B cell (primary cell): ENCODE measurements around the gene YJU2.

Experiments
- EZH2 ChIP-seq: IDR thresholded peaks from 2 replicates; pipeline ENCODE4 v1.6.1; 2012; ENCODE audit warnings: borderline replicate concordance, low read depth, mild to moderate bottlenecking, moderate library complexity, low read length; ENCODE audit not compliant: insufficient read depth, poor library complexity, severe bottlenecking
- TF ChIP-seq, protein P1 (sequence below): fragments of 200-600 bp; IDR thresholded peaks from one replicate; pipeline ENCODE4 v1.8.0; 2022; ENCODE audit warnings: antibody characterized with exemption, mild to moderate bottlenecking

DNA sequence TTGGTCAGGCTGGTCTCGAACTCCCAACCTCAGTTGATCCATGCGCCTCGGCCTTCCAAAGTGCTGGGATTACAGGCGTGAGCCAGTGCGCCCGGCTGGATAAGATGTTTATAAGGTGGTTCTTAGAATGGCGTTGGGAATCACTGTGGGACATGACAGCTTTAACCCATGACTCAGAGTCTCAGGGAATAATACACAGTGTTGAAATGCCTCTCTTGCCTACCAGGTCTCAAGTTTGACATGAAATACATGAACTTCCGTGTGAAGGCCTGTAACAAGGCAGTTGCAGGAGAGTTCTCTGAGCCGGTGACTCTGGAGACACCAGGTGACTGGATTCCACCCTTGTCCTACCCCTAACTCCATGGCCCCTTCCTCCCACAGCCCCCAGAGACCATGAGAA lies 70.1 kb downstream of the YJU2 start:
- TF ChIP-seq, protein P1, sequence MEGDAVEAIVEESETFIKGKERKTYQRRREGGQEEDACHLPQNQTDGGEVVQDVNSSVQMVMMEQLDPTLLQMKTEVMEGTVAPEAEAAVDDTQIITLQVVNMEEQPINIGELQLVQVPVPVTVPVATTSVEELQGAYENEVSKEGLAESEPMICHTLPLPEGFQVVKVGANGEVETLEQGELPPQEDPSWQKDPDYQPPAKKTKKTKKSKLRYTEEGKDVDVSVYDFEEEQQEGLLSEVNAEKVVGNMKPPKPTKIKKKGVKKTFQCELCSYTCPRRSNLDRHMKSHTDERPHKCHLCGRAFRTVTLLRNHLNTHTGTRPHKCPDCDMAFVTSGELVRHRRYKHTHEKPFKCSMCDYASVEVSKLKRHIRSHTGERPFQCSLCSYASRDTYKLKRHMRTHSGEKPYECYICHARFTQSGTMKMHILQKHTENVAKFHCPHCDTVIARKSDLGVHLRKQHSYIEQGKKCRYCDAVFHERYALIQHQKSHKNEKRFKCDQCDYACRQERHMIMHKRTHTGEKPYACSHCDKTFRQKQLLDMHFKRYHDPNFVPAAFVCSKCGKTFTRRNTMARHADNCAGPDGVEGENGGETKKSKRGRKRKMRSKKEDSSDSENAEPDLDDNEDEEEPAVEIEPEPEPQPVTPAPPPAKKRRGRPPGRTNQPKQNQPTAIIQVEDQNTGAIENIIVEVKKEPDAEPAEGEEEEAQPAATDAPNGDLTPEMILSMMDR = no peak
- TF ChIP-seq EZH2 = no peak
